HepG2 (cell line): ENCODE measurements around the gene RCHY1. TPM values are rescaled to one million over a fixed set of nuclear protein-coding genes. Genes with fewer than 3 reads are reported as not detected.

Source experiments
- HES4 ChIP-seq: sonication (generic); formaldehyde crosslinking; IDR thresholded peaks from 2 replicates; pipeline ENCODE4 v1.9.0; 2021; ENCODE audit warnings: mild to moderate bottlenecking, missing genetic modification reagents, borderline replicate concordance
- HMG20A ChIP-seq: IDR thresholded peaks from 2 replicates; pipeline ENCODE4 v1.6.1; 2016; ENCODE audit warnings: borderline replicate concordance
- KLF6 ChIP-seq: IDR thresholded peaks from 2 replicates; pipeline ENCODE4 v1.8.0; 2016; ENCODE audit warnings: missing biosample characterization, missing genetic modification reagents
- NONO ChIP-seq, 2 experiments: fragments of 450-650 bp in 1 of 2; sonication (generic) in 1 of 2; formaldehyde crosslinking in 1 of 2; IDR thresholded peaks in 1 of 2; conservative IDR thresholded peaks in 1 of 2; 2 replicates each; pipeline versions ENCODE4 v1.6.1 to v1.8.0; 2017 to 2022; ENCODE audit warnings: mild to moderate bottlenecking in 1 of 2, missing genetic modification reagents in 1 of 2, moderate library complexity in 1 of 2
- PATZ1 ChIP-seq: sonication (generic); formaldehyde crosslinking; IDR thresholded peaks from 2 replicates; pipeline ENCODE4 v1.4.0; 2020; ENCODE audit warnings: missing genetic modification reagents
- SAFB2 ChIP-seq: sonication (generic); formaldehyde crosslinking; IDR thresholded peaks from 2 replicates; pipeline ENCODE4 v1.5.1; 2020; ENCODE audit warnings: missing genetic modification reagents, low read depth, mild to moderate bottlenecking, borderline replicate concordance
- SMC3 ChIP-seq: IDR thresholded peaks from 2 replicates; pipeline ENCODE4 v1.6.1; 2011; ENCODE audit warnings: low read length, improper control_type of control experiment
- SNAPC5 ChIP-seq: sonication (generic); formaldehyde crosslinking; IDR thresholded peaks from 2 replicates; pipeline ENCODE4 v1.8.1; 2023; ENCODE audit warnings: mild to moderate bottlenecking, missing genetic modification reagents, borderline replicate concordance
- SP2 ChIP-seq: sonication (generic); formaldehyde crosslinking; IDR thresholded peaks from 2 replicates; pipeline ENCODE4 v1.5.1; 2020; ENCODE audit warnings: mild to moderate bottlenecking, missing genetic modification reagents
- SP4 ChIP-seq: sonication (generic); formaldehyde crosslinking; IDR thresholded peaks from 2 replicates; pipeline ENCODE4 v1.8.1; 2023; ENCODE audit warnings: mild to moderate bottlenecking, missing genetic modification reagents
- TARDBP ChIP-seq: sonication (generic); formaldehyde crosslinking; IDR thresholded peaks from 2 replicates; pipeline ENCODE4 v1.8.0; 2022; ENCODE audit warnings: mild to moderate bottlenecking, missing genetic modification reagents
- ZBTB1 ChIP-seq: sonication (generic); formaldehyde crosslinking; IDR thresholded peaks from 2 replicates; pipeline ENCODE4 v1.4.0; 2020; ENCODE audit warnings: missing genetic modification reagents, borderline replicate concordance
- ZBTB3 ChIP-seq: sonication (generic); formaldehyde crosslinking; IDR thresholded peaks from 2 replicates; pipeline ENCODE4 v1.4.0; 2020; ENCODE audit warnings: low read depth, mild to moderate bottlenecking, moderate library complexity, missing genetic modification reagents, borderline replicate concordance
- ZBTB34 ChIP-seq: sonication (generic); formaldehyde crosslinking; IDR thresholded peaks from 2 replicates; pipeline ENCODE4 v1.8.0; 2022; ENCODE audit warnings: mild to moderate bottlenecking, missing genetic modification reagents
- ZFP36L1 ChIP-seq: sonication (generic); formaldehyde crosslinking; IDR thresholded peaks from 2 replicates; pipeline ENCODE4 v1.8.0; 2022; ENCODE audit warnings: mild to moderate bottlenecking, missing genetic modification reagents, moderate library complexity
- ZNF180 ChIP-seq: sonication (generic); formaldehyde crosslinking; IDR thresholded peaks from 2 replicates; pipeline ENCODE4 v1.4.0; 2020; ENCODE audit warnings: low read depth, missing genetic modification reagents, borderline replicate concordance
- ZNF280B ChIP-seq: sonication (generic); formaldehyde crosslinking; IDR thresholded peaks from 2 replicates; pipeline ENCODE4 v1.5.0; 2020; ENCODE audit warnings: missing genetic modification reagents, mild to moderate bottlenecking, borderline replicate concordance
- ZNF674 ChIP-seq: sonication (generic); formaldehyde crosslinking; IDR thresholded peaks from 2 replicates; pipeline ENCODE4 v1.5.0; 2020; ENCODE audit warnings: low read depth, mild to moderate bottlenecking, missing genetic modification reagents
- ZNF83 ChIP-seq: sonication (generic); formaldehyde crosslinking; IDR thresholded peaks from 2 replicates; pipeline ENCODE4 v1.4.0; 2020; ENCODE audit warnings: missing genetic modification reagents, mild to moderate bottlenecking, borderline replicate concordance
- polyA plus RNA-seq, 8 experiments: library from polyadenylated mRNA; depleted of rRNA in 3 of 8; stranded (reverse) in 7 of 8; unstranded in 1 of 8; fragments of >200 nt; fragmentation: Illumina TruSeq in 4 of 8; extraction: Trizol in 4 of 8; gene quantifications; 2 replicates each; pipeline versions ENCODE4 v1.2.1 to v1.2.3, GENCODE V29; 2011 to 2016; ENCODE audit warnings: low read depth in 4 of 8, missing spikeins in 1 of 8, mixed read lengths in 1 of 8; ENCODE audit not compliant: insufficient read depth in 1 of 8
- total RNA-seq, 5 experiments: library from RNA; depleted of rRNA; stranded (reverse); fragments of >200 nt; fragmentation: Illumina TruSeq; extraction: Trizol; gene quantifications; 2 replicates each; pipeline ENCODE4 v1.2.3, GENCODE V29; 2016; ENCODE audit warnings: low read depth in 1 of 5
- TF ChIP-seq, protein P1 (sequence below): IDR thresholded peaks from 2 replicates; pipeline ENCODE4 v1.6.1; 2012; ENCODE audit warnings: low read length, improper control_type of control experiment

Gene RCHY1
- total and polyA plus RNA-seq, 2 of the 13 experiments (the other 11 are each of a cell fraction or from before 2014, with no cell fraction given), result 19.9 to 30.5 TPM

- TF ChIP-seq ZNF280B (CRISPR knock-in tag), result no peak; the same call in 1 of the 2 replicates
- TF ChIP-seq, protein P1, sequence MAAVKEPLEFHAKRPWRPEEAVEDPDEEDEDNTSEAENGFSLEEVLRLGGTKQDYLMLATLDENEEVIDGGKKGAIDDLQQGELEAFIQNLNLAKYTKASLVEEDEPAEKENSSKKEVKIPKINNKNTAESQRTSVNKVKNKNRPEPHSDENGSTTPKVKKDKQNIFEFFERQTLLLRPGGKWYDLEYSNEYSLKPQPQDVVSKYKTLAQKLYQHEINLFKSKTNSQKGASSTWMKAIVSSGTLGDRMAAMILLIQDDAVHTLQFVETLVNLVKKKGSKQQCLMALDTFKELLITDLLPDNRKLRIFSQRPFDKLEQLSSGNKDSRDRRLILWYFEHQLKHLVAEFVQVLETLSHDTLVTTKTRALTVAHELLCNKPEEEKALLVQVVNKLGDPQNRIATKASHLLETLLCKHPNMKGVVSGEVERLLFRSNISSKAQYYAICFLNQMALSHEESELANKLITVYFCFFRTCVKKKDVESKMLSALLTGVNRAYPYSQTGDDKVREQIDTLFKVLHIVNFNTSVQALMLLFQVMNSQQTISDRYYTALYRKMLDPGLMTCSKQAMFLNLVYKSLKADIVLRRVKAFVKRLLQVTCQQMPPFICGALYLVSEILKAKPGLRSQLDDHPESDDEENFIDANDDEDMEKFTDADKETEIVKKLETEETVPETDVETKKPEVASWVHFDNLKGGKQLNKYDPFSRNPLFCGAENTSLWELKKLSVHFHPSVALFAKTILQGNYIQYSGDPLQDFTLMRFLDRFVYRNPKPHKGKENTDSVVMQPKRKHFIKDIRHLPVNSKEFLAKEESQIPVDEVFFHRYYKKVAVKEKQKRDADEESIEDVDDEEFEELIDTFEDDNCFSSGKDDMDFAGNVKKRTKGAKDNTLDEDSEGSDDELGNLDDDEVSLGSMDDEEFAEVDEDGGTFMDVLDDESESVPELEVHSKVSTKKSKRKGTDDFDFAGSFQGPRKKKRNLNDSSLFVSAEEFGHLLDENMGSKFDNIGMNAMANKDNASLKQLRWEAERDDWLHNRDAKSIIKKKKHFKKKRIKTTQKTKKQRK, result no peak
- no peak for TF ChIP-seq SMC3
- no peak for TF ChIP-seq SNAPC5
- TF ChIP-seq KLF6 (CRISPR knock-in tag), result no peak
- no peak for TF ChIP-seq ZBTB1 (CRISPR knock-in tag)
- no peak for TF ChIP-seq ZNF180 (CRISPR knock-in tag)
- peak; percentile 91 for TF ChIP-seq SP4 (CRISPR knock-in tag)
- peak; percentile 92 for TF ChIP-seq PATZ1 (CRISPR knock-in tag)
- TF ChIP-seq ZFP36L1 (CRISPR knock-in tag), result peak; percentile 58
- TF ChIP-seq HES4 (CRISPR knock-in tag), result peak; percentile 62; the same call in 1 of the 2 replicates
- TF ChIP-seq HMG20A (CRISPR knock-in tag), result no peak
- no peak for TF ChIP-seq ZBTB34 (CRISPR knock-in tag)
- TF ChIP-seq ZNF674 (CRISPR knock-in tag), result 0 out of 2 replicates have a peak, but pooled peaks have one; percentile 73
- TF ChIP-seq SAFB2 (CRISPR knock-in tag), result peak; percentile 38
- TF ChIP-seq TARDBP (CRISPR knock-in tag), result peak; percentile 89
- peak; percentile 40; the same call in 1 of the 2 replicates for TF ChIP-seq SP2 (CRISPR knock-in tag)
- no peak for TF ChIP-seq ZBTB3 (CRISPR knock-in tag)
- no peak for TF ChIP-seq ZNF83 (CRISPR knock-in tag)
- no peak for TF ChIP-seq NONO (IDR thresholded peaks at IDR 0.05)
- peak; percentile 95; the same call in 1 of the 2 replicates for TF ChIP-seq NONO (CRISPR knock-in tag; conservative IDR thresholded peaks at IDR 0.05)
These were observed at the start of gene RCHY1, which contains the start of gene THAP6 (continued) for GRCh38 chr4:75514131-75514948.
